GM21717 (cell line): ENCODE data around the gene GALC.
"Not testable (repeated sequence)": the region's sequence is repeated elsewhere in the genome, so short reads cannot be mapped to it uniquely, and the experiment has no call there.

Source experiments
- ATAC-seq: cut with Tn5 transposase; IDR thresholded peaks from one replicate; pipeline ENCODE4 v1.9.1; 2021; ENCODE audit warnings: mild to moderate bottlenecking, moderate library complexity; ENCODE audit not compliant: unreplicated experiment

The GALC gene

DNA sequence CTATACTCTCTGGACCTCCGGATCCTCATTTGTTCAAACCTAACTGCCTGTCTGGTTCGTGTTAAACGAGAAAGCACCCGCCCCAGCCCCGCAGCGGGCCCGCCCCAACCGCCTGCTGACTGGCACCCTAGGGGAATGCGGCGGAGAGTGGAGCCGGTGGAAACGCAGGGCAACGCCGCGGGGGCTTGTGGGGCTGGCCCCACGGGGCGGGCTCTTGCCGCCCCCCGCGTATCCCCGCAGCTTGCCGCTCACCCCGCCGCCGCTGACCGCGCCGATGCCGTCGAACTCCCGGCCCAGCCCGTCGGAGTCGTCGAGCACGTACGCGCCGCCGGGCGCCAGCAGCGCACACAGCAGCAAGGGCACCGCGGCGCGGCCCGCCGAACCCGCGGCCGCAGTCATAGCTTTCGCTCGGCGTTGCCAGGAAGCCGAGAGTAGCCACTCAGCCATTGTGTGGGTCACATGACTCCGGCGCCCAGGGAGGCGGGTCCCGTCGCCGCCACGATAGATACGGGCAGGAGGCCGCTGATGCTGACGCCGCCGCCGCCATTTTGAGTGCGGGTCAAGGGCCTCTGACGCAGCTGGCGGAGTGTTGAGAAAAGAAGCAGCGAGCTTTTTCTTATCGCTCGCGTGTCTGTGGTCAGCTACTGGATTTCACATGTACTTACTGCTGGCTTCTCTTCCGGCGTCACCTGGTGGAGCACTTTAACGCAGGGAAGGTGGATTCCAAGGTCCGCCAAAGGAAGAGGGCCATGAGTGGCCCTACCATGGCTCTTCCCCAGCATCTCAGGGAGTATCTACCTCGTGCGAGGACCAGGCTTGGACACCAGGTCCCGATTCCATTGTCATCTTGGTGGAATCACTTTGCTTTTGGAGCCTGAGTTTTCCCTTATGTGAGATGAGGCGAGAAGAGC is at the start of gene GALC:
TSS of gene GALC (minus strand) at position 465 of the 911 bp plus-strand sequence. CDS start at position 447, 18 bp downstream.
- ATAC-seq, result peak; percentile 92

- ATAC-seq, result no peak
Measured at GRCh38 chr14:88040146-88040545, 47.2 kb upstream of the GALC start.

GRCh38 chr14:88039197-88039596 is 46.2 kb upstream of the GALC start:
- ATAC-seq, result no peak

DNA sequence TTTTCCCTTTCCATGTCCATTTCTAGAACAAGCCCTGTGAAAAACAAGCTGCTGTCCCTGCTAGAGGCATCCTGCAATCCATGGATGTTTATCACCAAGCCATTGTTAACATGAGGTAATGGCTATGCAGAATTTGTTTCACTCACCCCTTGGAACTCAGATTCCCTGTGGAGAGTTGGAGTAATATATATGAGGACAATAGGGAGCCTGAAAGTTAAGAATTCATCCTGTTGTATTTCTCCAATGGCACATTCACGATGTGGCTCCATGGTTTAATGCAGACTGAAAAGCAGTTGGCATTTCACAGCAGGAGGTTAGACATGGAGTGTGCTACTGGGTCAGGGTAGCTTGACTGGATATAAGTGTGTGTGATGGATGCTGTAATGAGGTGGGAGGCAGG is 44.3 kb upstream of the GALC start:
- no peak for ATAC-seq

GRCh38 chr14:88036422-88036821 is 43.4 kb upstream of the GALC start:
- ATAC-seq, result no peak

DNA sequence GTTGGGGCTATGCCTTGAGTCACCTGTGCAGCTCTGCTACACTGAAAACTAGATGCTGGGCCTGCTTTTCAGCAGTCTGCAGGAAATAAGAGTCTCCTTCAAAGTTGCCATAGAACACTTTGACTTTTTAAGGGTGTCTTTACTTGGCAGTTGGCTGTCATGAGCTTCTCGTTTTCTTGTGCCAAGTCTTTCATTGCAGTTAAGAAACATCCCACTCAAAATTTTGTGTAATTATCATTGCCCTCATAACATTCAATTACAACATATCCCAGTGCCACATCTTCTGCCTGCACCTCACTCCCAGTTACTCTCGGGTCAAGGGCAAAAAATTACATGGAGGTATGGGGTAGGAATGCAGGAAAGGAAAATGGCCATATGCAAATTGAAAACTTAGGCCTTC is 41.1 kb upstream of the GALC start:
- ATAC-seq, result no peak

- no peak for ATAC-seq
Measured at GRCh38 chr14:88032373-88032772, 39.4 kb upstream of the GALC start.

- no peak for ATAC-seq
Measured at GRCh38 chr14:88030892-88031291, 37.9 kb upstream of the GALC start.

DNA sequence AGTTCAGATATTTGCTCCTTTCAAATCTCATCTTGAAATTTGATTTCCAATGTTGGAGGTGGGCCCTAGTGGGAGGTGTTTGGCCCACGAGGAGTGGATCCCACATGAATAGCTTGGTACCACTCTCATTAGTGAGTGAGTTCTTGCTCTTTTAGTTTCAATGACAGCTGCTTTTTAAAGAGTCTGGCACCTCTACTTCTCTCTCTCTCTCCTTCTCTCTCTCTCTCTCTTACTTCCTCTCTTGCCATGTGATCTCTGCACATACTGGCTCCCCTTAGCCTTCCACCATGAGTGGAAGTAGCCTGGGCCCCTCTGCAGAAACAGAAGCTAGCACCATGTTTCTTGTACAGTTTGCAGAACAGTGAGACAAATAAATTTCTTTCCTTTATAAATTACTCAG is 37.1 kb upstream of the GALC start:
- ATAC-seq, result no peak

GRCh38 chr14:88029500-88029899 is 36.5 kb upstream of the GALC start:
- no peak for ATAC-seq

- ATAC-seq, result no peak
Measured at GRCh38 chr14:88026890-88027289, 33.9 kb upstream of the GALC start.

- ATAC-seq, result no peak
Measured at GRCh38 chr14:88025313-88025712, 32.3 kb upstream of the GALC start.

GRCh38 chr14:88024252-88025086 is 31.5 kb upstream of the GALC start:
- not testable (repeated sequence) for ATAC-seq

DNA sequence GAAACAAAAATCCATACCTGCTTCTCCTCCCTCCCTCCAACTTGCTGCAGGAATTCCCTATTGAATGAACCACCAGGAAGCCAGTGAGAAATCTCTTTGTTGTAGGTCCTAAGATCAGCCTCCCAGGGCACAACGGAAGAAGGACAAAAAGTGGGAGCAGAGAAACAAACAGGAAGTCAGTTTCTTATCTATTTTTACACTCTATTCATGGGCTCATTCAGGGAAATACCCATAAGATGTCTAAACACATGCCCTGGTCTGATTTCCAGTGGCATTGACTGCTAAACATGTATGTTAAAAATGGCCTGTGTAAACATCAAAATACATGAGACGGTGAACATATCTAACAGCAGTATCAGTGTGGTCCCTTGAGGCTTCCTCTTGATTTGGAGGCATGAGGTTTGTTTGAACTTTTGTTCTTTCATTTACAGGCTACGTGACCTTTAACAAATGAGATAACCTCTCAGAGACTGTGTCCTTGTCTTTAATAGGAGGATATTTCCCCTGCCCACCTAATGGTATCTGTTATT is 30.7 kb upstream of the GALC start:
- no peak for ATAC-seq

DNA sequence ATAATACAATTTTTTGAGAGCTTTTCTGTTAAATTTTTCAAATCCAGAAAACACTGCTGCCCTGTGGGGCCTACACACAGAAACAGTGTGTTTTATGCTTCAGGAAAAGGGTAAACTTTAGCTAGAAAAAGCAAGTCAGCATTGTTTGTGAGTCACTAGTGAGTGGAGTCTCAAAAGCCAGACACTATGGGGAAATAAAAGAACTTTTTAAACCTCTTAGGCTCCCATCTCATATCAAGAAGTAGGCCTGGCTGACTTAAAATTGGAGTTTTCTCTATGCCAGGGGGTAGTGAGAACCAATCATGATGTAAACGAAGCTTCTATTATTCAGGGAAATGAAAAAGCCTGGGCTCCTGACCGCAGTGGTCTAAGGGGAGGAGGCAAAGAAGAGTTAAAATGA is 24.6 kb upstream of the GALC start:
- ATAC-seq, result no peak

DNA sequence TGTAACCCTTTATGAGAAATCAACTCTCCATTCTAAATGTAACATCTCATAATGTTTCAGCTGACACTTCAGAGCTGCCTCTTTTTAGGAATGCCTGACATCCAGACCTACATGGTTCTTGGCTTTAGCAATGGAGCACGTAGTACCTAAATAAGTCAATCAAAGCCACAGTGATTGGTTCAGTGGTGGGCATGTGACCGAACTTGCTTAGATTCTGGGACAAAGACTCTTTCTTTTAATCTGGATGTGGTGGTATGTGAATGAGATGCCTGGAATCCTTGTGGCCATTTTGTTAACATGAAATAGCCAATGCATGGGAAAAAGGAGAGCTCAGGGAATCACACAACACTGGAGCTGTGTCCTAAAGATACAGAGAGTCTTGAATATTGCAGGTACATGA is 23.8 kb upstream of the GALC start:
- no peak for ATAC-seq

- ATAC-seq, result peak; percentile 97
Measured at GRCh38 chr14:88013750-88014349, 20.9 kb upstream of the GALC start.

DNA sequence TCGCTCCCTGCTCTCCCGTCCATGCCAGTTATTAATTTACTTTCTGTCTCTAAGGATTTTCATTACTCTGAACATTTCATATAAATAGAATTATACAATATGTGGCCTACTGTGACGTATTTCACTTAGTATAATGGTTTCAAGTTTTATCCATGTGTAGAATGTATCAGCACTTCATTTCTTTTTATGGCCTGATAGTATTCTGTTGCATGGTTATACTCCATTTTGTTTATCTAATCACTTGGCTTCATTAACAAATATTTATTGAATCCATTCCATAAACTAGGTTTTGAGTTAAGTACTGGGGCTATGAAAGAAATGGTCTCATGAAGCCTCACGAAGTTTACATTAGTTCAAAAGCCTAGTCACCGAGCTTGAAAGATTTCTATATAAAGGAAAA is 19.5 kb upstream of the GALC start:
- no peak for ATAC-seq

- ATAC-seq, result no peak
Measured at GRCh38 chr14:88010331-88010730, 17.3 kb upstream of the GALC start.

DNA sequence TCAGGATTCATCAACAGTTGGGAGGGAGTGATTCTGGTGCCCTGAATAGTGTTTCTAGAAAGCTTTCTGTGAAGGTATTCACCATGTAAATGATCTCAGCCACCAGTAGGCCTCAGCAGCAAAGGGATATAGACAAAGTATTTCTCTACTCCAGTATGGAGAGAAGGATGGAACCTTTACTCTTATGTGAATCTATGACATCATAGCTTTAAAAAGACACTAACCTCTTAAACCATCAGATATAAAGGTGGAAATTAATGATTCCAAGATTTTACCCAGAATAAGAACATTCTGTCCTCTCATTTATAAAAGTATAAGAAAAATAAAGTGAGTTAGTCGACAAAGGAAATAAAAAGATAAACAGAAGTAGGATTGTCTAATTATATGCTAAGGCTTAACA is 16.5 kb upstream of the GALC start:
- no peak for ATAC-seq

DNA sequence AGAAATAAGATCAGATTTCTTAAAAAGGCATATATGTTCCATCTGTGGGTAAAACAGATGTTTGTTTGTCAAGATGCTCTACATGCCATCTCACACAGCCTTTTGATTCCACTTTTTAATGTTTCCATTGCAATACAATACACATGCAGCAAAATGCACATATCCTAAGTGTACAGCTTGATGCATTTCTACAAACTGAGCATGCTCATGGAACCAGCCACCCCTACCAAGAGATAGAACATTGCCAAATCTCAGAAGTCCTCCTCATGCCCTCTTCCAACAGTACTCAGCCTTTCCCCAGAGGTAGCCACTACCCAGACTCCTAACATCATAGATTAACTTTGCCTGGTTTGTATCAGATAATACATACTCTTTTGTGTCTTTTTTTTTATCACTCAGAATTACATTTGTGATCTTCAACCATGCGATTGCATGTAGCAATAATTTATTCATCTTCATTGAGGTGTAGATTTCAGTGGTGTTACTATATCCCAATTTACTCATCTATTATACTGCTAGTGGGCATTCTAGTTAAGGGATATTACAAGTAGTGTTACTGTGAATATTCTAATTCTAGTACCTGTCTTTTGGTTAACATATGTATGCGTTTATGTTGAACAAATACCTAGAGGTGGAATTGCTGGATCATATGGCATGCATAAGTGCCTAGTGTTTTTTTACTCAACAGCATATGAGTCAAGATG is 15.2 kb upstream of the GALC start:
- no peak for ATAC-seq
